ENCODE results near the gene HECTD3.

DNA sequence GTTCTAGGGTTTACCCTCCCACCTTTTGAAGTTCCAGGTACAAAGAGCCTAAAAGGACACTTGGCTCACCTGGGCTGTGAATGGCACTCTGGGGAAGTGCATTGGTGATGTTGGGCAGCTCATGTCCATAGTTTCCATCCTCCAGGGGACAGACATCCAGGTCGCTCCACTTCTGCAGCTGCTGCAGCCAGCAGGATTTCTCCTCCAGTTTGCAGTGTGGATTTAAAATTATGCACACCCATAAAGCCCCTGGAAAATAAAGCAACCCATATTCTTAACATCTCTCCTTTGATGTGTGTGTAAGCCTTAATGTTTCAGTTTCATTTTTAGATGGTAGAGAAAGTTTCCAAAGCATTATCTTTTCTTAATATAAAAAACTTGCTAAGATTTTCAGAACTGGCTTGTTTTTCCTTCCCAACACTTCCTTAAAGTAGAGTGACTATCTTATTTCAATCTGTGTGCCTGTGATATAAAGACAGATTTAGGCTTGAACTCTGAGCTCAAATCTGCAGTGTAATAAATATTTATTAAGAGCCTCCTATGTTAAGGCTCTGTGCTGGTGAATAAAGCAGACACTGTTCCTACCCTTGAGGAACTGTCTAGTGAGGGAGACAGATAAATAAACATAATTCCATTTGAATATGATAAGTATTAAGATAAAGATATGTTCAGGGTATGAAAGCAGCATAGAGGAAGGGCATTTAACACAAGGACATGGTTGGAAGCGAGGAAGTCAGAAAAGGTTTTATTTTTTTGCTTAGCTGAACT lies 40.1 kb upstream of the HECTD3 start:
- TF ChIP-seq POLR2A (IDR thresholded peaks at IDR 0.05) = no peak
- TF ChIP-seq, protein P1, sequence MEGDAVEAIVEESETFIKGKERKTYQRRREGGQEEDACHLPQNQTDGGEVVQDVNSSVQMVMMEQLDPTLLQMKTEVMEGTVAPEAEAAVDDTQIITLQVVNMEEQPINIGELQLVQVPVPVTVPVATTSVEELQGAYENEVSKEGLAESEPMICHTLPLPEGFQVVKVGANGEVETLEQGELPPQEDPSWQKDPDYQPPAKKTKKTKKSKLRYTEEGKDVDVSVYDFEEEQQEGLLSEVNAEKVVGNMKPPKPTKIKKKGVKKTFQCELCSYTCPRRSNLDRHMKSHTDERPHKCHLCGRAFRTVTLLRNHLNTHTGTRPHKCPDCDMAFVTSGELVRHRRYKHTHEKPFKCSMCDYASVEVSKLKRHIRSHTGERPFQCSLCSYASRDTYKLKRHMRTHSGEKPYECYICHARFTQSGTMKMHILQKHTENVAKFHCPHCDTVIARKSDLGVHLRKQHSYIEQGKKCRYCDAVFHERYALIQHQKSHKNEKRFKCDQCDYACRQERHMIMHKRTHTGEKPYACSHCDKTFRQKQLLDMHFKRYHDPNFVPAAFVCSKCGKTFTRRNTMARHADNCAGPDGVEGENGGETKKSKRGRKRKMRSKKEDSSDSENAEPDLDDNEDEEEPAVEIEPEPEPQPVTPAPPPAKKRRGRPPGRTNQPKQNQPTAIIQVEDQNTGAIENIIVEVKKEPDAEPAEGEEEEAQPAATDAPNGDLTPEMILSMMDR (IDR thresholded peaks at IDR 0.05) = no peak

Data from Peyer's patch (tissue), 4 donors.